Activated T-helper 9 cell treated with anti-CD3 and anti-CD28 coated beads, Interleukin-2, amount 50 U/mL, for 16 hours (primary cell): ENCODE data around the gene THBS3.
"Not testable (repeated sequence)": the region's sequence is repeated elsewhere in the genome, so short reads cannot be mapped to it uniquely, and the experiment has no call there.

Experiments used
- DNase-seq: peaks from one replicate; pipeline ENCODE4 v3.0.0-alpha.2; 2020; ENCODE audit warnings: low read depth

The THBS3 gene

GRCh38 chr1:155235375-155235774 lies 27.7 kb upstream of the THBS3 start:
- DNase-seq = not testable (repeated sequence)

- DNase-seq = not testable (repeated sequence)
These were observed 25.8 kb upstream of the THBS3 start for GRCh38 chr1:155233502-155233901.

- DNase-seq = not testable (repeated sequence)
These were observed 24.6 kb upstream of the THBS3 start for GRCh38 chr1:155232001-155232978.

GRCh38 chr1:155231302-155231701 lies 23.6 kb upstream of the THBS3 start:
- not testable (repeated sequence) for DNase-seq

GRCh38 chr1:155228096-155228427 lies 20.4 kb upstream of the THBS3 start:
- no peak for DNase-seq

GRCh38 chr1:155227261-155228095 lies 19.8 kb upstream of the THBS3 start:
- DNase-seq = peak; percentile 100

- peak; percentile 45 for DNase-seq
These were observed 19.2 kb upstream of the THBS3 start for GRCh38 chr1:155226910-155227260.

GRCh38 chr1:155226188-155226909 lies 18.7 kb upstream of the THBS3 start:
- DNase-seq = peak; percentile 87

GRCh38 chr1:155225404-155225759 lies 17.7 kb upstream of the THBS3 start:
- not testable (repeated sequence) for DNase-seq

GRCh38 chr1:155223047-155223446 lies 15.3 kb upstream of the THBS3 start:
- DNase-seq = no peak

GRCh38 chr1:155220211-155220965 lies 12.7 kb upstream of the THBS3 start:
- DNase-seq = not testable (repeated sequence)

GRCh38 chr1:155219592-155220031 lies 11.9 kb upstream of the THBS3 start:
- no peak for DNase-seq

- DNase-seq = no peak
These were observed 11.3 kb upstream of the THBS3 start for GRCh38 chr1:155218854-155219591.

GRCh38 chr1:155214702-155215101 lies 7.0 kb upstream of the THBS3 start:
- DNase-seq = not testable (repeated sequence)

GRCh38 chr1:155212051-155212440 lies 4.3 kb upstream of the THBS3 start:
- not testable (repeated sequence) for DNase-seq

GRCh38 chr1:155211381-155212050 lies 3.8 kb upstream of the THBS3 start:
- DNase-seq = not testable (repeated sequence)

GRCh38 chr1:155210314-155211104 lies 2.8 kb upstream of the THBS3 start:
- DNase-seq = no peak

GRCh38 chr1:155209312-155209721 lies 1.6 kb upstream of the THBS3 start:
- DNase-seq = no peak
